ENCODE measurements around the gene SCAMP3. TPM values are rescaled to one million over a fixed set of nuclear protein-coding genes. Genes with fewer than 3 reads are reported as not detected.

SCAMP3 gene
- total RNA-seq = 33.2 TPM

GRCh38 chr1:155261852-155262673, at the start of gene SCAMP3:
SCAMP3 (minus strand) TSS chr1:155262360; CDS start chr1:155262151, 209 bp downstream.

GRCh38 chr1:155308493-155309422, 46.6 kb upstream of the SCAMP3 start, which contains the start of gene FDPS:
FDPS (plus strand) TSS chr1:155308866; CDS start chr1:155309790, 924 bp downstream.

DNA sequence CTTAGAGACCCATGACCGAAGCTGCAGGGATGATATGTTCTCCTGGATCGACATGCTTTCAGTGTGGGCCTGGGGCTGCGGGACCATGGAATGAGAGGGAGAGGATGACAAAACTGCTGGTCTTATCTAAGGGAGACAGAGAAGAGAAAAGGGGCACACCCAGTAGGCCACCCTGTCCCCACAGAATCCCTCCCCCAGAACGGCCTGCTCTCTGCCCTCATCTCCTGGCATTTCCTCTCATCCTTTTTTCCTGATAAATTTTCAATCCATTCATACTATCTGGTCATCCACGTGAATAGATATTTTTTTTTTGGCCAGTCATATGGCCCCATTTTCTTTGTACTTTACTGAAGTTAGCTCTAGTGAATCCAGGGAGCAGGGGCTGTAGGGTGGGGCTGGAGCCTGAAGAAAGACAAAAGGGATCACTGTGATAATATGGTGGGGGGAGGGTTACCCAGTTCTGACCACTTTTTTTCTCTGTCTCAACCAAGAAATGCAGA, 39.2 kb upstream of the SCAMP3 start, which contains the start of gene PKLR:
TSS of gene PKLR (minus strand) at position 97 of the 500 bp plus-strand sequence. CDS start at position 54, 43 bp downstream.

DNA sequence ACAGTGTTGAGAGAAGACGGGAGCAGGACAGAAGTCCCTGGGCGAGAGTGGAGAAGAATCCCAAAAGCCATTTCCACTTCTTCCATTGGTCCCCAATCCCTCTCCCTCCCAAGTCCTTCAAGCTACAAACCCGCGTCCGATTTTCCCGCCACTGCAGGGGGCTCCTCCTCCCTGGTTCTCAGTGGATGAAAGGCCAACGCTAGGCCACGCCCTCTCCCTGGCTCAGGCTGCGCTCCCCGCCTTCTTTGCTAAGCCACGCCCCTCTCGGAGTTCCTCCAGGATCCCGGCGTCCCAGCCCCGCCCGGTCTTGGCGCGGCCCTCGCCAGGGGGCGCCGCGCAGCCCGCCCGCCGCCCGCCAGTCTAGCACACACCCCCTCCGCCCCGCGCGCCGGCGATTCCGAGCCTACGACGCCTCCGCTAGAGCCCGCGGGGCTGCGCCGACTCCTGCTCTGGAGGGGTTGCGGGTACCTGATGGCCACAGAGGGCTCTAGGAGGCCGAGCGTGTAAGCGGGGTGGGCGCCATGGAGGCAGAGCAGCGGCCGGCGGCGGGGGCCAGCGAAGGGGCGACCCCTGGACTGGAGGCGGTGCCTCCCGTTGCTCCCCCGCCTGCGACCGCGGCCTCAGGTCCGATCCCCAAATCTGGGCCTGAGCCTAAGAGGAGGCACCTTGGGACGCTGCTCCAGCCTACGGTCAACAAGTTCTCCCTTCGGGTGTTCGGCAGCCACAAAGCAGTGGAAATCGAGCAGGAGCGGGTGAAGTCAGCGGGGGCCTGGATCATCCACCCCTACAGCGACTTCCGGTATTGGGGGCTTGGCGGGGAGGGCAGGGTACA, 15.1 kb upstream of the SCAMP3 start, which contains the start of gene HCN3:
TSS of gene HCN3 (plus strand) at position 394 of the 832 bp plus-strand sequence. CDS start at position 522, 128 bp downstream.

GRCh38 chr1:155273343-155274245, 11.4 kb upstream of the SCAMP3 start, which contains the start of gene CLK2:
CLK2 (minus strand) TSS chr1:155273504; CDS start chr1:155270977, 2,527 bp downstream.

DNA sequence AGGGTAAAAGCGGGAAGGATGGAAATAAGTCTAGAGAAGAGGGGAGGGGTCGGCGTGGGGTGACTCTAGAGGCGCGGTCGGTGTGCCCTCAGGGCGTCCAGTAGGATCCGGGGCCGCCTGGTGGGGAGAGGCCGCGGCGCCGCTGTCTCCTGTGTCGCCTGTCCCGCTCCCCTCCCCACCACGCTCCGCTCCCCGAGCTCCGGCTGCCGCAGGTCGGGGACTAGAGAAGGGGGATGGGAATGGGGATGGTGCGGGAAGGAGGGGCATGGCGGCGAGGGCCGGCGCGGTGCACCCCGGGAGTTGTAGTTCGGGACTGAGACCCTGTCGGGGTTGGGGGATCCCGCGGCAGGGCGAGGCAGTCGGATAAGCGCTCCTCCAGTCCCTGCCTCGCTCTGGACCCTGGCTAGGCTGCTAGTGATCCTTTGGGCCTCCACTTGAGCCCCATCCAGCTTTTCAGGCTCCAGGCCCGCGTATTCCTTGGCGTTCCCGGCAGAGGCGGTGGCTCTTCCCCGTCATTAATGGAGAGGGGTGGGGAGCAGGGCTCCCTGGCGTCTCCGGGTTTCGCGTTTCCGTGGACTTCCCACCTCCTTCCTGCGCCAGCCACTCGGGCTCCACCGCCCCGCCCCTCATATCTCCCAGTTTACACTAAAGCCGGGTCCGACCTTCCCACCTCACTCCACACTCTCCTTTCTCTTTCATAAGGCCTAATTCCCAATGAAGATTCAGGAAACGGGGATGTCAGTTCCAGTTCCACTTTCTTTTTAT, 6.7 kb downstream of the SCAMP3 start, which contains the start of gene ENTREP3:
TSS of gene ENTREP3 (minus strand) at position 241 of the 765 bp plus-strand sequence. CDS start 606 bp downstream, outside the sequence.

GRCh38 chr1:155208541-155209311, 53.4 kb downstream of the SCAMP3 start, which contains the start of gene MTX1:
MTX1 (plus strand) TSS chr1:155208695; CDS start chr1:155208805, 110 bp downstream.

GRCh38 chr1:155207806-155208540, 54.2 kb downstream of the SCAMP3 start, which contains the start of gene THBS3:
THBS3 (minus strand) TSS chr1:155207897; CDS start chr1:155207876, 21 bp downstream.

Other genes starting within 250 kb of the SCAMP3 start
- 0.49 TPM for gene DCST2, start 228.6 kb downstream of the SCAMP3 start, total RNA-seq
- gene DCST1, start 228.5 kb downstream of the SCAMP3 start, total RNA-seq = not detected
- gene ADAM15, start 211.0 kb downstream of the SCAMP3 start, total RNA-seq = 49.4 TPM
- gene EFNA4, start 198.6 kb downstream of the SCAMP3 start, total RNA-seq = 2.9 TPM
- gene EFNA3, start 183.5 kb downstream of the SCAMP3 start, total RNA-seq = 5.8 TPM
- 26.9 TPM for gene EFNA1, start 134.5 kb downstream of the SCAMP3 start, total RNA-seq
- gene SLC50A1, start 126.5 kb downstream of the SCAMP3 start, total RNA-seq = 15.6 TPM
- 39.4 TPM for gene DPM3, start 121.8 kb downstream of the SCAMP3 start, total RNA-seq
- gene KRTCAP2, start 89.1 kb downstream of the SCAMP3 start, total RNA-seq = 51.1 TPM
- gene TRIM46, start 88.5 kb downstream of the SCAMP3 start, total RNA-seq = 5.7 TPM
- 50.7 TPM for gene THBS3, start 54.5 kb downstream of the SCAMP3 start, total RNA-seq
- 18.3 TPM for gene MTX1, start 53.7 kb downstream of the SCAMP3 start, total RNA-seq
- gene ENTREP3, start 6.9 kb downstream of the SCAMP3 start, total RNA-seq = 9.5 TPM
- gene CLK2, start 11.1 kb upstream of the SCAMP3 start, total RNA-seq = 49.3 TPM
- 7.4 TPM for gene HCN3, start 15.1 kb upstream of the SCAMP3 start, total RNA-seq
- gene PKLR, start 39.1 kb upstream of the SCAMP3 start, total RNA-seq = 1.0 TPM
- 92.3 TPM for gene FDPS, start 46.5 kb upstream of the SCAMP3 start, total RNA-seq
- gene RUSC1, start 58.5 kb upstream of the SCAMP3 start, total RNA-seq = 26.6 TPM